Stimulated activated CD8-positive, alpha-beta memory T cell treated with anti-CD3 and anti-CD28 coated beads, Interleukin-12 subunit alpha, Interleukin-12 subunit beta, amount 100 ng/mL, for 24 hours (primary cell): ENCODE measurements around the gene FAR1.
A peak's percentile ranks its signal among the peaks of the same experiment; 100 is the strongest.
"Not testable (repeated sequence)": the region's sequence is repeated elsewhere in the genome, so short reads cannot be mapped to it uniquely, and the experiment has no call there.

ENCODE experiments used
- DNase-seq: peaks from one replicate; pipeline ENCODE4 v3.0.0-alpha.2; 2020; ENCODE audit errors: extremely low read depth

The FAR1 gene, protein sequence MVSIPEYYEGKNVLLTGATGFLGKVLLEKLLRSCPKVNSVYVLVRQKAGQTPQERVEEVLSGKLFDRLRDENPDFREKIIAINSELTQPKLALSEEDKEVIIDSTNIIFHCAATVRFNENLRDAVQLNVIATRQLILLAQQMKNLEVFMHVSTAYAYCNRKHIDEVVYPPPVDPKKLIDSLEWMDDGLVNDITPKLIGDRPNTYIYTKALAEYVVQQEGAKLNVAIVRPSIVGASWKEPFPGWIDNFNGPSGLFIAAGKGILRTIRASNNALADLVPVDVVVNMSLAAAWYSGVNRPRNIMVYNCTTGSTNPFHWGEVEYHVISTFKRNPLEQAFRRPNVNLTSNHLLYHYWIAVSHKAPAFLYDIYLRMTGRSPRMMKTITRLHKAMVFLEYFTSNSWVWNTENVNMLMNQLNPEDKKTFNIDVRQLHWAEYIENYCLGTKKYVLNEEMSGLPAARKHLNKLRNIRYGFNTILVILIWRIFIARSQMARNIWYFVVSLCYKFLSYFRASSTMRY

DNA sequence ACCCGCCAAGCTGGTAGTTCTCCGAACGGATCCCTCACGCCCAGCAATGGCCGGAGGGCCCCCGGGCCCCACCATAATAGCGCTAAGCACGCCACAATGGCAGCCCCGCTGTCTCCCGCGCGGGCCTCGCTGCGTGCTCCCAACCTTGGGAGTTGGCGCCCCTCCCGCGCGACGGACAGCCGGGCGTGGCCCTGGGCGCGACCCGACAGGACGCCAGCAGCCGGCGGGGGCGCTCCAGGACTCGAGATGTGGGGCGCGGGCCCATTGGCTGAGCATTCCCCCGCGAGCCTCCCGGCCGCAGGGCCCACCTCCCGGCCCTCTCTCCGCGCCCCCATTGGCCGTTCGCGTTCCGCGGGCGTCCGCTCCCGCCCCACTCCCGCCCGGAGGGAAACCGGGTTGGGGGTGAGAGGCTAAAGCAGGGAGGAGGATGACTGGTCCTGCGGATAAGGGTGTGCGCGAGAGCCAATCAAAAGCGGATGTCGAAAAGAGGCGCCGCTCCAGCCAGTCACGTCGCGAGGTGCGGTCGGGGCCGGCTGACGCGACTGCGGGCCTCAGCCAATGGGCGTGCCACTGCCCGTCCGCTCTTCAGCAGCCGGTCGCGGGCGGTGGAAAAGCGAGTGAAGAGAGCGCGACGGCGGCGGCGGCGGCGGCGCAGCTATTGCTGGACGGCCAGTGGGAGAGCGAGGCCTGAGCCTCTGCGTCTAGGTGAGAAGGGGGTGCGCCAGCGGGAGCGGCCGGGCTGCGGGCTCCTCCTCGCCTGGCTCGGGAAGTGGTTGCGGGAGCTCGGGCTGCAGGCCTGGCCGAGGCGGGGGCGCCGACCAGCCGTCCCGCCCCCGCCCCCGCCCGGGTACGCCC lies at the start of gene FAR1:
Gene FAR1 (plus strand): TSS at position 567 of the 855 bp plus-strand sequence. CDS start 26,098 bp downstream, outside the sequence.
- peak; percentile 94 for DNase-seq

DNA sequence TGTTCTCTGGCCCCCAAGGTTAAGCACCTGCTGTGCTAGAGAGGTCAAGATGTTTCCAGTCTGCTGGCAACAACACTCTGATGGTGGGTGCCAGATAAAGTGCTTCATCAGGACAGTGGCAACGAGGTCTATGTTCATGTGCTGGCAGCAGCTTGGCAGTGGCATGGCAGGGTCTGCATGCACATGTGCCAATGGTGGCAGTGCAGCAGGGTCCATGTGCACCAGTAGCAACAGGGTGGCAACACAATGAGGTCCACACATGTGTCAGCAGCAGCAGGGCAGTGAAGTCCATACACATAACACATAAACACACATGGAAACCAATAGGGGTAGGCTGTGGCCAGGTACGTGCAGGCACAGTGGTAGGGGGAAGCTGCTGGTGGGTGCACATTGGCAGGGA lies 48.4 kb upstream of the FAR1 start:
- no peak for DNase-seq

DNA sequence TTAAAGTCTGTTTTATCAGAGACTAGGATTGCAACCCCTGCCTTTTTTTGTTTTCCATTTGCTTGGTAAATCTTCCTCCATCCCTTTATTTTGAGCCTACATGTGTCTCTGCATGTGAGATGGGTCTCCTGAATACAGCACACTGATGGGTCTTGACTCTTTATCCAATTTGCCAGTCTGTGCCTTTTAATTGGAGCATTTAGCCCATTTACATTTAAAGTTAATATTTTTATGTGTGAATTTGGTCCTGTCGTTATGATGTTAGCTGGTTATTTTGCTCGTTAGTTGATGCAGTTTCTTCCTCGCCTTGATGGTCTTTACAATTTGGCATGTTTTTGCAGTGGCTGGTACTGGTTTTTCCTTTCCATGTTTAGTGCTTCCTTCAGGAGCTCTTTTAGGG lies 41.6 kb upstream of the FAR1 start:
- DNase-seq, result not testable (repeated sequence)

DNA sequence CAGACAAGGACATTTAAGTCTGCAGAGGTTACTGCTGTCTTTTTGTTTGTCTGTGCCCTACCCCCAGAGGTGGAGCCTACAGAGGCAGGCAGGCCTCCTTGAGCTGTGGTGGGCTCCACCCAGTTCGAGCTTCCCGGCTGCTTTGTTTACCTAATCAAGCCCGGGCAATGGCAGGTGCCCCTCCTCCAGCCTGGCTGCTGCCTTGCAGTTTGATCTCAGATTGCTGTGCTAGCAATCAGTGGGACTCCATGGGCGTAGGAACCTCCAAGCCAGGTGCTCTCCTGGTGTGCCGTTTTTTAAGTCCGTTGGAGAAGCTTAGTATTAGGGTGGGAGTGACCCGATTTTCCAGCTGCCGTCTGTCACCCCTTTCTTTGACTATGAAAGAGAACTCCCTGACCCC lies 39.8 kb upstream of the FAR1 start:
- DNase-seq, result not testable (repeated sequence)

DNA sequence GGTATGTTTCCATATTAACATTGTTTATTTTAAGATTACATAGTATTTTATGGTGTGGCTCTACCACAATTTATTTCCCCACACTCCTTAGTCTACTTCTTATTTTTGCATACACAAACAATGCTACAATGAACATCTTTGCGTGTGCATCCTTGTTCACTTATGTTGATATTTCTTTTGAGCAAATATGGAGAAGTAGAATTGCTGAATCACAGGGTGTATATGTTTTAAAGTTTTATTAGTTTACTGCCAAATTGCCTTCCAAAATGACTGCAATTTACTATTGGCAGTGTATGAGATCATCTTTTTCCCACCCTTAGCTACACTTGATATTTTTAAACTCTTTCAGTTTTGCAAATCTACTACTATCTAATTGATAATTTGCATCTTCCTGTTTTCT lies 38.7 kb upstream of the FAR1 start:
- DNase-seq, result no peak

DNA sequence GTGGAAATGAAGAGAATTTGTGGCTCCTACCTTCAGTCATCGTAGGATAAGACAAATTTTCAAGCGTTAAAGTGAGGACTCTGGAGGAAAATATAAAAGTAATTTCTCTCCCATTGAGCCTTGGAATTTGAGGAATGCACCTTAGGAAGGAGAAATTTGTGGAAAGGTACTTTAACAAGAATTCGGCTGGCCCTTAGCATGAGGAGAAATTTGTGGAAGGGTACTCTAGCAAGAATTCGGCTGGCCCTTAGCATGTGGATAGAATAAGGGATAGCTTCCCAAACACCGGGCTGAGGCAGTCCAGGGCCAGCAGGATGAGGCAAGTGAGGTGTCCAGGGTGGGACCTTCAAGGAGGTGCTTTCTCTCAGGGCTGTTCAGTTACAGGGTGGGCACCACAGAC lies 33.2 kb upstream of the FAR1 start:
- no peak for DNase-seq

DNA sequence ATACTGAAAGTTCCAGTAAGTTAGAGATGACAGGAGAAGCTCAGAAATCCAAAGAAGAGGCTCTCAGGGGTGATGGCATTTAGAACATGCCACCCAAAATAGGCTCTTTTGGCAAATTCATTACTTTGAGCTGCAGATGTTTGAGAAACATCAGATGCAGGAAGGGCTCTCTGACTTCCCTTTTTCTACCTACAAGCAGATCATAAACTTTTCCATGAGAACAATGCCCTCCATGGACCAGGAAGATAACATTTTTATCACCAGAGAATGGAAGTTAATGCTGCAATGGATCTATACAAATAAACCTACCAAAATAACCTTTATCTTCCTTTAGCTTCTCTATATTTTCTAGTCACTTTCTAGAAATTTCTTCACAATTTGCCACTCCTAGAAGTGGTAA lies 32.7 kb upstream of the FAR1 start:
- DNase-seq, result no peak

DNA sequence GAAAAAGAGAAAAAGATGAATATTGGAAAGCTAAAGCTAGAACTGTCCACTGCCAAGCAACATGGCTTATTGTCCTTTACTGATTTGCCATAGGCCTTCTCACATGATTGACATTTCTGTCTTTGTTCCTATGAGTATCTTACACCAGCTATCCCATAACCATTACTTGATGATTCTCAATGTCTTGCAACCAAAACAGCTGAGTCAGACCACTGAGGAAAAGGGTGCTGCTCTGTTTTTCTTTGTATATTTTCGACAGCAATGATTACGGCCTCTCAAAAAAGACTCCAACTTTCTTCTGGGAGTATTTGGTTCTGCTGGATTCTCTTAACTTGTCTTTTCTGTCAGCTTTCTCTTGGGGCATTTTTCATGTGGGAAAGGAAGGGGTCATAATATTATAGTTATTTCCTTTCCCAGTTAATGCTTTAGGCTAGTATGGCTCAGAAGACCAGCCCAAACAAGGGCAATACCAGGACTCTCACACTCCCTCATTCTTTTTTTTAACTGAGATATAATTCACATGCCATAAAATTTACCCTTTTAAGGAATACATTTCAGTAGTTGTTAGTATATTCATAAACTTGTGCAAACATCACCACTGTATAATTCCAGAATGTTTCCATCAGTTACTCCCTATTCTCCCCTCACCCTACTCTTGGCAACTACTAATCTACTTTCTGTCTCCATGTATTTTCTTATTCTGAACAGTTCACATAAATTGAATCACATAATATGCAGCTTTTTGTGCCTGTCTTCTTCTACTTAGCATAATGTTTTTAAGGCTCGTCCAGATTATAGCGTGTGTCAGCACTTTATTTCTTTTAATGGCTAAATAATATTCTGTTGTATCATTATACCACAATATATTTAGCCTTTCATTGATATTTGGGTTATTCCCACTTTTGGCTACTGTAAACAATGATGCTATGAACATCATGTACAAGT lies 31.1 kb upstream of the FAR1 start:
- no peak for DNase-seq

DNA sequence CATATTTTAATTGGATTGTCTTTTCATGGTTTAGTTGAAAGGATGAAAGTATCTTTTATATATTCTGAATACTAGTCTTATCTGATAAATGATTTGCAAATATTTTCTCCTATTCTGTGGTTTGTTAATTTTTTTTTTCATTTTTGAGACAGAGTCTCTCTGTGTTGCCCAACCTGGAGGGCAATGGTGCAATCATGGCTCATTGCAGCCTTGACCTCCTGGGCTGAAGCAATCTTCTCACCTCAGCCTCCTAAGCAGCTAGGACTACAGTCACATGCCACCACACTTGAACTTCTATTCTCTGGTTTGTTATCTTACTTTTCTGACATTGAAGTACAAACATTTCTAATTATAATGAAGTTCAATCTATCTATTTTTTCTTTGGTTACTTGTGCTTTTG lies 30.0 kb upstream of the FAR1 start:
- DNase-seq, result no peak

DNA sequence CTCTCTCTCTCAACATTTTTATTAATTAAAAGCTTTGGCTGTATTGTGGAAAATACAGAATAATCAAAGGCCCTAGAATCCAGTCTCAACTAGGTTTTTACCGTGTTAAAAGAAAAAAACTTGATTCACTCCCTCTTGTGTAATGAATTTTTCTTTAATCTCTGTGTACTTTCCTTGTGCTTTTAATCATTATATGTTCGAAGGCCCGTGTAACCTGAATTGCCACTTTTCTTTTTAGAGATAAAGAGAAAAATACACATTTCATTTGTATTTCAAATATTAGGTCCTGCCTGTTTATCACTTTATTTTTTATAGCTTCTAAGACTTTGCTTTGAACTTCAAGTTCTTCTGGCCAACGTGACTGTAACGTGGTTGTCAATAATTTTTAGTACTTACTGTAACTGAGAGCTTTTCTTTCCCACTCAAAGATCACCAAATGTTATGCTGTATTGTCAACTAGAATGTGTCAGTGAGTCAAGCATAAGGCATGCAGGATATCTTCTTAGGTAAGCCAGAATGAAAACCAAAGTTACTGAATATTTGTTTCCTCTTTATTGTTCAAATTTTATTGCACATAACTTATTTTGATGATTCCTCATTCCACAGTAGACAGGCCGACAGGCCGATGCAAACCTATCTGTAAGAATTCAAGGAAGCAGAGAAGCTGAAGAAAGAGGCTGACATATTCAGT lies 23.3 kb upstream of the FAR1 start:
- DNase-seq, result no peak

DNA sequence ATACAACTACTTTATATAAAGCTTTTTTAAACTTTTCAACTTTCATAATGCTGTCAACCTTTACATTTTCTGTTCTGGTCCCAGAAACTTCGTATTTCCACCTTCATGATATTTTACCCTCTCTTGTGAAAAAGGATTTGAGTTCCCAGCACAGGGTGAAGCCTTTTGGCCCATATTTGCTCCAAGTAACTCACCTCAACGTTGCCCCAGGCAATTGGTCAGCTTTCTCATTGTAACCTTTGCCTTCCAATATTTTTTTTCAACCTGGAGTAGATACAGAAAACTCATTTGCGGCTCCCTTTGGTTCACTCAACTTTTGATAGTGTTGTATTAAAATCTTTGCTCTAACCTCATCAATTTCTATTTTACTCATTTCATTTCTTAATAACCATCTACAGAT lies 21.1 kb upstream of the FAR1 start:
- no peak for DNase-seq

DNA sequence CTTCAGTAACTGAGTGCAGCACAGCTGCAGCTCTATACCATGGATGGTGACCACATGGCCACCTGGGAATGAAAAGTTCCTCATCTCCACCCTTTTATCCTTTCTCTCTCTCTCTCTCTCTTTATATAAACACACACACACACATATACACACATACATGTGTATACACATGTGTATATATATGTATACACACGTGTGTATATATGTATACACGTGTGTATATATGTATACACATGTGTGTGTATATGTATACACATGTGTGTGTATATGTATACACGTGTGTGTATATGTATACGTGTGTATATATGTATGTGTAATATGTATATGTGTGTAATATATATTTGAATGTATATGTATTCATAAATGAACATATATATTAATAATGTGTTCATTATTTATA lies 18.8 kb upstream of the FAR1 start:
- DNase-seq, result no peak

DNA sequence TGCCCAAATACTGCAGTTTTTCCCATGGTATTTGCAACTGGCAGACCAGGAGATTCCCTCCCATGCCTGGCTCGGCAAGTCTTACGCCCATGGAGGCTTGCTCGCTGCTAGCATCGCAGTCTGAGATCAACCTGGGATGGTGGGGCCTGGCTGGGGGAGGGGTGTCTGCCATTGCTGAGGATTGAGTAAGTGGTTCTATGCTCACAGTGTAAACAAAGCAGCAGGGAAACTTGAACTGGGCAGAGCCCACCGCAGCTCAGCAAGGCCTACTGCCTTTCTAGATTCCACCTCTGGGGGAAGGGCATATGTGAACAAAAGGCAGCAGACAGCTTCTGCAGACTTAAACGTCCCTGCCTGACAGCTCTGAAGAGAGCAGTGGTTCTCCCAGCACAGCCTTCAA lies 17.0 kb upstream of the FAR1 start:
- DNase-seq, result not testable (repeated sequence)

DNA sequence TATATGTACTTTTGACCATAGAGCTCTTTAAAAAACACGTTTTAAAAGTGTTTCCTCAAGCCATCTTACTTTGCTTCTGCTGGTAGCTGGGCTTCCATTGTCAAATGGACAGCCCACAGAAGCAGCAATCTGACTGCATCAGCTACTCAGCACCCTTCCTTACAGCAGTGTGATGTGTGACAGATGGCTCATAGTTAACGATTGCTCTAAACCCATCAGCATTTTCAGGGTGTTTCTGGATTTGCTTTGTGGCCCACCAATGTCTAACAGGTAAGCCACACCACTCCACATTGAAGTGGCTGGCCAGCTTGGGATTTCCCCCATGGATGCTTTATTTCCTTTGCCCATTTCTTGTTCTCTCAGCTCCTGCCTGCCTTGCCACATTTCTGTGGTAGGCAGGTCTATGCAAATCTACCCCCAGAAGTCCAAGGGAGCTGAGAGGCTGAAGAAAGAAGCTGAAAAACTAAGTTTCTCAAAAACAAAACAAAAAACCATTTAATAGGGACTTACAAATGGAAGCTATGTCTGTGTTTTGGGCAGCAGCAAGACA lies 7.3 kb upstream of the FAR1 start:
- no peak for DNase-seq

DNA sequence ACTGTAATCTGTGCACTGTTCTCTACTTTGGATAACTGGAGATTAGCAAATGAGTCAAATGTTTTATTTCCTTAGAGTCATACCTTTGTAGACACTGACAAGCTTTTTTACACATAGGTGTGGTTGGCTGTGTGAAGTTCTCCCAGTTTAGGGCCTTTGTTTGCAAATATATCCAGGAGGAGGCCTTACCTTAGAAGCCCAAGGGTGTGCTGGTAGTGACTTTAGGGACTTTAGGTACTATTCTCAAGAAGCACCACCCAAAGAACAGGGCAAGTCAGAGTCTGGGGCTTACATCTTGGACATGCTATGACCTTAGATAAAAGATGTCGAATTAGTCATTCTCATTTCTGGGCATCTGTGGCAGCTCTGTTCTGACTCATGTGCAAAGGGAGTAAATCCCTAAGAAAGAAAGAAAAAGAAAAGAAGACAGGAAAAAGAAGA lies 4.8 kb upstream of the FAR1 start:
- no peak for DNase-seq

DNA sequence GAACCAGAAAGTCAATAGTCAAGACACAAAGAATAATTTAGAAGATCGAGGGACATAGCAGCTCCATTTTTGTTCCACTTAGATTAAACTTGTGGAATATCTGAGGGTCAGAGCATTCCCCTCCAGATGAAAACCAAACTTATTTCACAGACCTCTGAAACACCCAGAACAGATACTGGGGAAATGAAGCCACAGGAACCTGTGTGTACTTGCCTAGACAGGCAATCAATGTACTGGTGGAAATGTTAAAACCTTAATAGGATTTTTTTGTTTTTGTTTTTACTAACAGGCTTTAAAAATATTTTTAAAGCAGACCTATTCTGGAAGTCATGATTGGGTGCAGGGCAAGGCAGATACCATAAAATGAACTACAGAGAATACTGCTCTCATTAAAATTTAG lies 4.1 kb upstream of the FAR1 start:
- DNase-seq, result no peak

DNA sequence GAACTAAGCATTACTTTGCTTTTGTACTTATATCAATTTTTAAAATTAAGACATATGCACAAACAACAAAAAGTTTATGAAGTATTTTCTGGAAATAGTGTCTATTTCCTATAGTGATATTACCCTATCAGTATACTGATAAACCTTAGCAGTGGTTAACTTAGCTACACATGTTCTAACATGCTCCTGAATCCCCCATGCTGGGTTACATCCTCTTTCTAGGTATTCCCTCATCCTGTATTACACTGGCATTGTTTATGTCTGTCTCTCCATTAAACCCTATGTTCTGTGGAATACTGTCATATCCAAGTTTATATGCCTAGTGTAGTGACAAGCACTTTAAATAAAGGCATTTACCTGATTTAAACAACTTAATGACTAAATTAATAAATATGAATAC lies 1.8 kb upstream of the FAR1 start:
- DNase-seq, result no peak

DNA sequence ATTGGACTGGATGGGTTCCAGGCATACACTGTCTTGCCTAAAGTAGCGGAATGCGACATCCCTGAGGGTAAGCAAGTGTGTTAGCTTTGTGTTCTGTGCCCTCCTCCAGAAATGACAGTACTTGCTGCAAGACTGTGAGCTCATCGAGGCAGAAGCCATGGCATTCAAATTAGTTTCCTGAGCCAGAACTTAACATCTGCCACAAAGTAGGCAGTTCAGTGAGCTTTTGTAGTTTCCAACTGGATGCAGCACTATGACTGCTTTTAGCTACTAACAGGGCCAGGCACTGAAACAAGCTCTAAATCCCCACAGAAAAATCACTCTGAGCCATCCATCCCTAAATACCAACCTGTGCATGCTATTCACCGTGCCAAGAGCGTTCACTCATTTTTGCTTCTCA lies 1.2 kb upstream of the FAR1 start:
- DNase-seq, result no peak

DNA sequence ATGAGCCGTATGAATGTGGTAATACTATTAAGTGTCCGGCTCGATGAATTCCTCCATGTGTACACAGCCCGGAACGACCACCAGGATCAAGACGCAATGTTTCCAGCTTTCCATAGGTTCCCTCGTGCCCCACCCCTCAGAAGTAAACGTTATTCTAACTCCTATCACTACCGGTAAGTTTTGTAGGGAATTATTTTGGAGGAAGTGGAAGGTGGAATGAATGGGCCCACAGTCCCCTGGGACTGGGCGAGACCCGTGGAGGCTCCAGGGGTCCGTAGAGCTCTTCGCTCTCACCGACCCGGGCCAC lies 720 bp upstream of the FAR1 start:
- no peak for DNase-seq

DNA sequence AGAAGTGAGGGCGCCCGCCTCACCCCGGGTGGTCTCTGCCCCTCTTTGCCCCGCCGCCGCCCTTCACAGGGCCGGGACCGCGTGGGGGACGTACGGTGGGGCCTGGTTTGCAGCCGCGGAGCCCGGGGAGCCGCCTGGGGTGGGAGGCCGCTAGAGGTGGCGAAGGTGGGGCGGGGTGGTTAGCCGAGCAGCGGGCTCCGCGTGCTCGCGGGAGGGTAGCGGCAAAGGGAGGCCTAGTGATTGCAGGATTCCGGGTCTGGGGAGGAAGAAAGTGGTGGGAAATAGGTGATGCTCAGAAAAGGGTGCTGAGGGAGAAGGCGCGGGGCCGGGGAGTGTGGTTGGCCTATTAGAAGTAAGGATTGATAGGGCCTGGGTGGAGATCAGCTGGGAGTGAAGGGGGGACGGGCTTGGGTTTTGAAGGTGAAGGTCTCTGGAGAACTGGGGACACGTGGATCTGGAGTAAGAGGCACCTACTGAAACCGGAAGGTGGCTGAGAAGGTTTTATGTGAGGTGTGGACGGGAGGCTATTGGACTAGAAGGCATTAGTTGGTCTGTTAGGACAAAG lies 571 bp downstream of the FAR1 start:
- DNase-seq, result peak; percentile 14
